Transverse colon (tissue), 4 donors: ENCODE results near the gene ZNF346.

Experiments
- CTCF ChIP-seq, 5 experiments: fragments of 200-600 bp in 3 of 5; fragments of 450-650 bp in 2 of 5; sonication (generic) in 3 of 5; IDR thresholded peaks; 1 replicate in 2 of 5; 2 replicates in 3 of 5; pipeline ENCODE4 v1.5.1; 2016 to 2017; ENCODE audit warnings: antibody characterized with exemption in 5 of 5, inconsistent platforms in 3 of 5, mild to moderate bottlenecking in 2 of 5, moderate library complexity in 1 of 5
- EP300 ChIP-seq: sonication (generic); formaldehyde crosslinking; IDR thresholded peaks from one replicate; pipeline ENCODE4 v1.6.1; 2017; ENCODE audit warnings: antibody characterized with exemption, low read depth
- POLR2A ChIP-seq: fragments of 450-650 bp; IDR thresholded peaks from one replicate; pipeline ENCODE4 v1.6.1; 2016; ENCODE audit warnings: antibody characterized with exemption, mild to moderate bottlenecking, moderate library complexity
- POLR2AphosphoS5 ChIP-seq, 3 donors: sonication (generic); formaldehyde crosslinking; IDR thresholded peaks; one replicate each; pipeline ENCODE4 v1.6.1; 2016; ENCODE audit warnings: antibody characterized with exemption in 3 of 3

DNA sequence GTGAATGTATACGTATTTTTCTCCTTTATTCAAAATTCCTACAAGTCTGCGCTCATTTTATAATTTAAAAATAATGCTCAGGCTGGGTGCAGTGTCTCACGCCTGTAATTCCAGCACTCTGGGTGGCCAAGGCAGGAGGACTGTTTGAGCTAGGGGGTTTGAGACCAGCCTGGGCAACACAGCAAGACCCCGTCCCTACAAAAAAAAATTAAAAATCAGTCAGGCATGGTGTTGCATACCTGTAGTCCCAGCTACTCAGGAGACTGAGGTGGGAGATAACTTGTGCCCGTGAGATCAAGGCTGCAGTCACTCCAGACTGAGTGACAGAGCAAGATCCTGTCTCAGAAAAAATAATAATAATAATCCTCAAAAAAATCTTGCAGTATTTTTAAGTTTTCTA, 23.7 kb upstream of the ZNF346 start:
- TF ChIP-seq POLR2AphosphoS5 (IDR thresholded peaks at IDR 0.05) (no peak), CTCF (IDR thresholded peaks at IDR 0.05) (no peak), POLR2A (no peak), EP300 (no peak)
